Measurements from ENCODE around the gene SCARB1.
A peak's percentile ranks its signal among the peaks of the same experiment; 100 is the strongest.

Gene SCARB1

GRCh38 chr12:124790650-124791400 is 72.8 kb downstream of the SCARB1 start:
- no peak for DNase-seq

DNA sequence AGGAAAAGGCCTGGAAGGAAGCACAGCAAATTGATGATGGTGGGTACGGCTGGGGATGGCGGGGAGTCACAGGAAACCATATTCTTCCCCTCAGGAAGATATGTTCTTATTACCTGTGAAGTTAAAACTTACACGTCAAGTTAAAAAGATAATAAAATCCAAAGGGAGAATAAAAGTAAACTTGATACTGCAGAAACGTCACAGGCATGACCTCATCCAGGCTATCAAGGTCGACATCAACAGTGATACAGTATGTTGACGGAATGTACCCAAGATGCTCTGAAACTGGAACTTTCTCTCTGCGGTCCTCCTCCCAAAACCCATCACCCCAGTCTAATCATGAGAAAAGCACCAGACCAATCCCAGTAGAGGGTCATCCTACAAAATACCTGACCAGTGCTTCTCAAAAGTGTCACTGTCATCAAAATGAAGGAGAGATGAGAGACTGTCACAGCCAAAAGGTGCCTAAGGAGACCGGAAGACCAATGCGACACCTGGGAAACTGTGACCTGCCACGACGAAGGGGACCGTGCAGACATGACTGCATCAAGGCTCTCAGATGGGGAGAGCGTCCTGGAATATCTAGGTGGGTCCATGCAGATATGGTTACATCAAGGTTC is 74.6 kb downstream of the SCARB1 start:
- DNase-seq = no peak

GRCh38 chr12:124786061-124786964 is 77.4 kb downstream of the SCARB1 start:
- DNase-seq = no peak

- no peak for DNase-seq
Observed at GRCh38 chr12:124784871-124785572, 78.6 kb downstream of the SCARB1 start.

GRCh38 chr12:124783087-124783486 is 80.6 kb downstream of the SCARB1 start:
- no peak for DNase-seq

DNA sequence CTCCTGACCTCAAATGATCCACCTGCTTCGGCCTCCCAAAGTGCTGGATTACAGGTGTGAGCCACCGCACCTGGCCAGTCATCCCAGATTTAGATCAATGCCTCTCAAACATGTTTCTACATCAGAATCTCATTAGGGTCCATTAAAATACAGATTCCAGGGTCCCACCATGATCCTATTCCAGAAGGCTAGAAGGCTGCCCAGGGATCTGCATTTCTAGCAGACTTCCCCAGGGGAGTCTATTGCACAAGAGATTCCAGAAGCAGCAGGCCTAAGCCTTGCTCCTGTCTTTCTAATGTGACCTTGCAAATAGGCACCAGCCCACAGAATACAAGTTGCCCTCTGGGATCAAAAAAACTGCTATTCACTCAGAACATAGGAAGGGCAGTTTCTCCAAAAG is 81.5 kb downstream of the SCARB1 start:
- DNase-seq = no peak

GRCh38 chr12:124780752-124781685 is 82.6 kb downstream of the SCARB1 start:
- DNase-seq = no peak

- DNase-seq = no peak
Observed at GRCh38 chr12:124780336-124780735, 83.3 kb downstream of the SCARB1 start.

DNA sequence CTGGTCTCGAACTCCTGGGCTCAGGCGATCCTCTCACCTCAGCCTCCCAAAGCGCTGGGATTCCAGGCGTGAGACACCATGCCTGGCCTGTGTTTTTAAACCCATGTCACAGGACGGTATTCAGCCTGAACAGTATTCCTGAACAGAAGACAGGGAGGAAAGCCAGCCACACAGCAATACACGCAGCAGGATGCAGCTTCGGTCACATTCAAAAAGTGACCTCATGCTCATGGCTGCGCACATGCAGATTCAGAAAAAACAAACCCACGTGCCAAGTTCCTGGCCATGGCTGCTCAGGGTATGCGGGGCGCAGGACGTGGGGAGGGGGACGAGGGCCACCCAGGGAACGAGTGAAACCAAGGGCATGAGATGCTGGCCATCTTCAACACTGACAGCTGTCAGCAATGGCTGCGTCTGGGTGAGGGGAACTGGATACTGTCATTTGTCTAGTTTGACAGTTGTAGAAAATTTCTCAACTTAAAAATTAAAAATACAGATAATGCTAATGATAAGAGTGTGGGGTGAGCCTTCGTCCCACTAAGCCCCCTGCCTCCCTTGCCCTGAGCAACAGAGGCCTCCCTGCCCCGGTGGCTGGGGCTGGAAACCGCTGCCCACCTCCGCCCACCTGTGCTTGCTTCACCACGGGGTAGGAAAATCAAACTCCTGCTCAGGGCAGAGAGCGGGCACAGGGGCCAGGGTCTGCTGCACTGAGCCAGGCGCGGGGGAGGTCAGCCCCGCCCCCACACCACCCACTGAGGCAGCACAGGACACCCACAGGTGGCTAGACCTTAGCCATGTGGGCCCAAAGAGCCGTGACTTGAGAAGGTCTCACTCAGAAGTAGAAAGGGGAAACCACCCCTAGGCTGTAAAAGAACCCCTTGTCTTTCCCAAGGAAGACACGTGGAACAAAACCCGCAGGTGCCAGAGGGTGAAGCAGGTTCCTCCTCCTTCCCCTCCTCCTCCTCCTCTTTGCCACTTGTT is 84.2 kb downstream of the SCARB1 start:
- DNase-seq = no peak

DNA sequence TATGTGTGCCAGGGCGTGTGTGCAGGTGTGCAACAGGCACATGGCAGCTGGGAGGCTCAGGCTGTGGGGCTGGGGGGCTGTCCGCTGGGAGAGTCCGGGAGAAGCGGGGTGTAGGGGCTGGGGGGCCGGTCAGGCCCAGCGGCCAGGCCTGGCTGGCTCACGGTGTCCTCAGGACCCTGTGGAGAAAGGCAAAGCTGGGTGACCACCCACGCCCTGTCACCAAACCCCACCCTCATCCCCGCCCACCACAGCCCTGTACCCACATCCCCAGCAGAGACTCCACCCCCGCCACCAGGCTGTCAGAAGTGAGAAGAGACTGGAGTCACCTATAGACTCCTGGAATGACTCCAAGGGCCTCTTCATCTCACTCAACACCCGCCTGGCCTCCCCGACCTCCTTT is 85.3 kb downstream of the SCARB1 start:
- no peak for DNase-seq

DNA sequence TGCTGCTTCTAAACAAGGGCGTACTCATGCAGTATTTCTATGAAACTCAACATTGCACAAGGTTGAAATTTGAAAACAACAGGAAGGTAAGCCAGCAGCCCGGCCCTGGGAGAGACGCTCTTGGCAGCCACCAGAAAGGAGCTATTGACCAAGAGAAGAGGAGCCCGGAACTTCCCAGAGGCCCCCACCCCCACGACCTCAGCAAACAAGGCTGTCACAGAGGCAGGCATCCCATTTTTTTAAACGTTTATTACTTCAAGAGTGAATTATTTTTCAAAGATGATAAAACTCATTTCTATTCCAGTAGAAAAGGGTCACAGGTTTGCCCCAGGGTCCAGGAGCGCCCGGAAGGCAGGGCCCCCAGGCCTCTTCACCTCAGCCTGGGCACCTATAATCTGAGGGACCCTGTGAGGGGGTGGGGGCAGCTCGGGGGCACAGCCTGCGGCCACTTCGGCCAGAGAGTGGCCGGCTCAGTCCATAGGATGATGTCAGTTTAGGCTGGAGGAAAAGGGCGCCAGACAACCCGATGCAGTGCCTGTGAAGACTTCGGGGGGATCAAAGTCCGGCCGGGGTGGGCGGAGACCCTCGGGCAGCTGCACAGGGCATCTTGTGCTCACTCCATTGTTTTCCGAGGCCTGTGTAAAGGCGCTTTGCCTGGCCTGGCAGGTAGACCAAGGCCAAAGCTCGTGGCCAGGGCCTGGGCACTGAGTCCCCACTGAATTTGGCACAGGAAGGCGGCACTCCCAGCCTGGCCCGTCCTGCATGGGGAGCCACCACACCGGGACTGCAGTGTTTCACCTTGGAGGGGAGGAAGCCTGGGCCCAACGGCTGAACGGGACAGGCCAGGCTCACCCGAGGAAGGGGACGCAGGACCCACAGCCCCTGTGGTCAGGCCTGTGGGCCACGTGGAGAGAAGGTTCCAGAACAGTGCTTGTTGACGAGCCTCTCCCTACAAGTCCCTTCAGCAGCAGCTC is 86.0 kb downstream of the SCARB1 start:
- DNase-seq = no peak

GRCh38 chr12:124776125-124776513 is 87.5 kb downstream of the SCARB1 start:
- no peak for DNase-seq

GRCh38 chr12:124774462-124775167 is 89.0 kb downstream of the SCARB1 start:
- peak; percentile 23 for DNase-seq

GRCh38 chr12:124774054-124774461 is 89.6 kb downstream of the SCARB1 start:
- DNase-seq = no peak

GRCh38 chr12:124772289-124773170 is 91.1 kb downstream of the SCARB1 start:
- no peak for DNase-seq

DNA sequence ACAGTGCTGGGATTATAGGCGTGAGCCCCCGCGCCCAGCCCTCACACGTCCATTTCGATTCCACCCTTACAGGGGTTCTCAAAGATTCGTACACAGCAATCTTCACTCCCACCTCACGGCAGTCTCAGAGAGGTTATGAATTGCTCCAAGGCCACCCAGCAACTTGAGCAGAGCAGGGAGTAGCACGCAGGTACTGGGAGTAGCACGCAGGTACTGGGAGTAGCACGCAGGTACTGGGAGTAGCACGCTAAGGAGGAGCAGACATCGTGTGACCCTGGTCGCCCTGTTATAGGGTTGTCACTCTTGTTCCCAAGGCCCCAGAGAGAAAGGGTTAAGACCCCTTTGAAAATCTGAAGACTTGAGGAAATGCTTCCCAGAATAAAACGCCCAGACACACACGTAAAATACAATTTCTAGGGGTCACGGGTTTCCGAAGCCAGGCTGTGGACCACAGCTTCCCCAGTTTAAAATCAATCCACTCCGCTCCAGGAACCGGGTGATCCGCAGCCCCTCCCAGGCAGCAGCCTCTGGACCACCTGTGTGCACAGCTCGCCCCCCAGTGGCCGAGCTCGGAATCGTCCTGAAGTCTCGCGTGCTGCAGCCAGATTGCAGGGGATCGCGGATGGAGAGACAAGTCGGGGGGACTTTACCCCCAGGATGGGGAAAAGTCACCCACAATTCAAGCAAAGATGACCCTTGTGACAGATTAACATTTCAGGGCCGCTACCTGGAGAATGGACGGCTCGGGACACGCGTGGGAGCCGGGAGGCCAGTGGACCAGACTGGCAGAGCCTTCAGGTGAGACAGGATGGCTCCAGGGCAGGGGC is 92.0 kb downstream of the SCARB1 start:
- peak; percentile 86 for DNase-seq

- DNase-seq = no peak
Observed at GRCh38 chr12:124770728-124771127, 92.9 kb downstream of the SCARB1 start.

Data from CD4-positive, alpha-beta T cell treated with Interleukin-17A for 4 hours (primary cell).